ENCODE data around the gene HSFX1. TPM values are rescaled to one million over a fixed set of nuclear protein-coding genes. Genes with fewer than 3 reads are reported as not detected.
A peak's percentile ranks its signal among the peaks of the same experiment; 100 is the strongest.
"Not testable (repeated sequence)": the region's sequence is repeated elsewhere in the genome, so short reads cannot be mapped to it uniquely, and the experiment has no call there.

HSFX1 gene
- total RNA-seq (under 1 TPM; 0.22 to 0.76 TPM), total RNA-seq (0 to 0.23 reads per million in 2 donors)

DNA sequence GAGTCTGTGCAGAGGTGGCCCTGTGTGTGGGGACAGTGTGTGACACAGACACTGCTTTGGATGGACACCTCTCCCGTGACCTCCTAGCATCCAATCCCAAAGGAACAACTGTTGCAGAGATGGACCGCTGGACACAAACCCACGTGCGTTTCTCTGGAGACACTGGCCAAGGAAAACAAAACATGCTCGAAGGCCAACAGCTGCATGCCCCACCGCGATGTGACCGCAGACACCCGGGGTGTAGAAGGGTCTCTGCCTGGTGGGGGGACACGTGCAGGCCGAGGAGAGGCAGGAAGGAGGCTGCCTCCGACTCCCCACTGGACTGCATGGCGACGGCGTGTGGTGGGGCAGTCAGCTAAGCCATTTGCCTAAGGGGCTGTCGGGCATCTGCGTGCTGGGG lies at the start of gene HSFX1:
Gene HSFX1, plus strand, starts transcription at position 301 of the 400 bp plus-strand sequence. CDS start 614 bp downstream, outside the sequence.
- not testable (repeated sequence) for H3K4me1 Mint-ChIP-seq; ATAC-seq; H3K27me3 Mint-ChIP-seq; H3K36me3 Mint-ChIP-seq (ENCODE audit: low read depth); DNase-seq; H3K4me3 Mint-ChIP-seq; H3K9me3 ChIP-seq (ENCODE audit: control insufficient read depth, low read length, poor library complexity, severe bottlenecking); H3K27ac Mint-ChIP-seq

GRCh38 chrX:149727308-149727707 lies 46.6 kb upstream of the HSFX1 start:
- not testable (repeated sequence) for H3K36me3 Mint-ChIP-seq (ENCODE audit: low read depth); H3K27me3 Mint-ChIP-seq; H3K9me3 ChIP-seq (ENCODE audit: control insufficient read depth, low read length, poor library complexity, severe bottlenecking); H3K4me1 Mint-ChIP-seq; DNase-seq; H3K4me3 Mint-ChIP-seq; H3K27ac Mint-ChIP-seq; ATAC-seq

- not testable (repeated sequence) for H3K9me3 ChIP-seq (ENCODE audit: control insufficient read depth, low read length, poor library complexity, severe bottlenecking); H3K4me1 Mint-ChIP-seq; H3K27ac Mint-ChIP-seq; DNase-seq; H3K27me3 Mint-ChIP-seq; H3K4me3 Mint-ChIP-seq; ATAC-seq; H3K36me3 Mint-ChIP-seq (ENCODE audit: low read depth)
Observed at GRCh38 chrX:149742269-149742668, 31.6 kb upstream of the HSFX1 start.

DNA sequence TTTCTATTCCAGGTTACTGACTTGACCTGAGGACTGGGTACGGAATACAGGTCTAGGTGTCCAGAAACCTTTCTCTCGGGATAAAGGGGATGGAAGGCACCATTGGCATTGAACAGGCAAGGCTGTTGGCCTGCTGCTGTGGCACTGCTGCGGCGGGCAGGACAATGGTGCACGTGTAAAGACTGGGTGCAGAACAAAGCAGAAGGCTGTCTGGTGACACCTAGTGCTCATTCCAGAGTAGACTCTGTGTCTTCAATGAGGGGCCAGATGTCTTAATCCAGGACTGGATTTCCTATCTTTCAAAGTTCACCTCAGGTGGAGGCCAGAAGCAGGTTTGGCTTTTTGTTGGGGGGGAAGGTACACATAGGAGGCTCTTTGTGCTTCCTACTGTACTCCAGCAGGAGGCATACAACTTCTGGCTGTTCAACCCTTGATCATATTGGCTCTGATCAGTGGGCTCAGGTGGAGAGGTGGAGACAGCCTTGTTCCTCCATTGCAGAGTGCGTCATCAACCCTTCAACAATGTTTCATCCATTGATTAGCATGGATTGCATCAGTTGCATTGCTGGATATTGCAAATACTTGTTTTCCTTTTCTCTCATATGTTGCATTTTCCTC lies 27.4 kb upstream of the HSFX1 start:
- H3K27ac Mint-ChIP-seq; H3K4me3 Mint-ChIP-seq; H3K36me3 Mint-ChIP-seq (ENCODE audit: low read depth); H3K4me1 Mint-ChIP-seq; H3K27me3 Mint-ChIP-seq; H3K9me3 ChIP-seq (ENCODE audit: control insufficient read depth, low read length, poor library complexity, severe bottlenecking); DNase-seq: not testable (repeated sequence)
- ATAC-seq, result peak; percentile 32

DNA sequence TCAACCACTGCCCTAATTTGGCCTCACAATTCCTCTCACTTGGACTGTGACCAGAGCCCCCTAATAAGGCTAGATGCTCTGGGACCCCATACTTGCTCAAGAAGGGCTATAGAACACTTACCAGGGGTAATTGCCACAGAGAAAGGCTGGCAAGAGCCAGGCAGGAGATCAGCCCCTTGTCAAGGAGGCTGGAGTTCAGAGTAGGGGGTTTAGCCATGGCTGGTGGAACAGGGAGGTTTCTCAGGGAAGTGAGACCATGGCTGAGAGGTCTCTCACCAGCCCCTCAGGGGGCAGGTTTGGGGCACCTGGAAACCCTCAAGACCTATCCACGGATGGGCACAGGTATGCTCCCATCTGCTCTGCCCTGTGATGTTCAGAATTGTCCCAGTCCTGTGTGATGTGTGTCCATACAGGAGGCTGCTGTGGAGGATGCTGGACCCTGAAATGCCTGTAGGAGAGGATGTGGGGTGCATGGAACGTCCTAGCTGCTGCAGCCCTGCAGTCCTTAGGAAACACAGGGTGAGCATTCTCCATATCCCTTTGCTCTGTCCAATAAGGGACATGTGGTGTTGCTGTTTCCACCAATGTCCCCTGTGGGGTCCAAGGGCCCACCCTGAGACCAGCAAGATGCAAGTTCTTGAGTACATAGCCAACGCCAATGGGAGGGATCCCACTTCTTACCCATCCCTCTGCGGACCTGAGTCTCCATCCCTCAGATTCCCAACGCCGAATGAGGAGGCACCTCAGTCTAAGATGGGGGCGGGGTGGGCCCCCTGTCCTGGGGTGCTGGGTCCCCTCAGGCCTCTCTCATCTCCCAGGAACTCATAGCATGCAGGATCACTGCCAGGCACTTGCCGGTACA lies 16.4 kb upstream of the HSFX1 start:
- H3K4me3 Mint-ChIP-seq, result no peak overlapping the region
- no peaks in the 10 kb centered on the region for H3K4me1 Mint-ChIP-seq
- no peaks in the 10 kb centered on the region for H3K27me3 Mint-ChIP-seq
- H3K36me3 Mint-ChIP-seq (ENCODE audit: low read depth), result no peaks in the 10 kb centered on the region
- ATAC-seq, result no peak
- H3K9me3 ChIP-seq (ENCODE audit: control insufficient read depth, low read length, poor library complexity, severe bottlenecking), result no peaks in the 10 kb centered on the region
- no peak overlapping the region for H3K27ac Mint-ChIP-seq
- DNase-seq, result no peak

DNA sequence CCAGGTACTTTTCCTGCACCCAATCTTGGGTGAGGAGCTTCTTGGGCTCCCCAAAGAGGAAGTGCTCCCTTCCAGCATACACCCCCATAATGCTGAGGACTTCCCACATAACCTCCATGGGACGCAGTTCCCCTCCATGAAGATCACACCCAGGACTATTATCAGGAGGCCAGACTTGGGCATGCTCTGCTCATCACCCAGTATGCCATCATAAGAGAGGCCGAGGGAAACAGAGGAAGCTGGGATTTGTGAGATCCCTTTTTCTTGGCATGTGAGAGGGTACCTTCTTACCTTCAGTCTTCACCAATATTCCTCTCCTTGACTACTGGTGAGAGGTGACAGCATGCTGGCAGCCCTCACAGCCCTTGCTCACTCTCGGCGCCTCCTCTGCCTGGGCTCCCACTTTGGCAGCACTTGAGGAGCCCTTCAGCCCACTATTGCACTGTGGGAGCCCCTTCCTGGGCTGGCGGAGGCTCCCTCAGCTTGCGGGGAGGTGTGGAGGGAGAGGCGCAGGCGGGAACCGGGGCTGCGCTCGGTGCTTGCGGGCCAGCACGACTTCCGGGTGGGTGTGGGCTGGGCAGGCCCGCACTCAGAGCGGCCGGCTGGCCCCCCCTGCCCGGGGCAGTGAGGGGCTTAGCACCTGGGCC lies 15.7 kb upstream of the HSFX1 start:
- no peaks in the 10 kb centered on the region for H3K36me3 Mint-ChIP-seq (ENCODE audit: low read depth)
- no peaks in the 10 kb centered on the region for H3K4me1 Mint-ChIP-seq
- H3K27me3 Mint-ChIP-seq, result no peaks in the 10 kb centered on the region
- no peak overlapping the region for H3K4me3 Mint-ChIP-seq
- H3K9me3 ChIP-seq (ENCODE audit: control insufficient read depth, low read length, poor library complexity, severe bottlenecking), result no peaks in the 10 kb centered on the region
- DNase-seq (no peak), ATAC-seq (no peak)
- H3K27ac Mint-ChIP-seq, result no peak overlapping the region

DNA sequence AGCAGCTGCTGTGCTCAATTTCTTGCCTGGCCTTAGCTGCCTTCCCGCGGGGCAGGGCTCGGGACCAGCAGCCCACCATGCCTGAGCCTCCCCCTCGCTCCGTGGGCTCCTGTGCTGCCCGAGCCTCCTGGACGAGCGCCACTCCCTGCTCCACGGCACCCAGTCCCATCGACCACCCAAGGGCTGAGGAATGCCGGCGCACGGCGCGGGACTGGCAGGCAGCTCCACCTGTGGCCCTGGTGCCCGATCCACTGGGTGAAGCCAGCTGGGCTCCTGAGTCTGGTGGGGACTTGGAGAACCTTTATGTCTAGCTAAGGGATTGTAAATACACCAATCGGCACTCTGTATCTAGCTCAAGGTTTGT lies 15.2 kb upstream of the HSFX1 start:
- not testable (repeated sequence) for ATAC-seq; H3K4me3 Mint-ChIP-seq; DNase-seq; H3K4me1 Mint-ChIP-seq; H3K27ac Mint-ChIP-seq; H3K36me3 Mint-ChIP-seq (ENCODE audit: low read depth); H3K27me3 Mint-ChIP-seq; H3K9me3 ChIP-seq (ENCODE audit: control insufficient read depth, low read length, poor library complexity, severe bottlenecking)

DNA sequence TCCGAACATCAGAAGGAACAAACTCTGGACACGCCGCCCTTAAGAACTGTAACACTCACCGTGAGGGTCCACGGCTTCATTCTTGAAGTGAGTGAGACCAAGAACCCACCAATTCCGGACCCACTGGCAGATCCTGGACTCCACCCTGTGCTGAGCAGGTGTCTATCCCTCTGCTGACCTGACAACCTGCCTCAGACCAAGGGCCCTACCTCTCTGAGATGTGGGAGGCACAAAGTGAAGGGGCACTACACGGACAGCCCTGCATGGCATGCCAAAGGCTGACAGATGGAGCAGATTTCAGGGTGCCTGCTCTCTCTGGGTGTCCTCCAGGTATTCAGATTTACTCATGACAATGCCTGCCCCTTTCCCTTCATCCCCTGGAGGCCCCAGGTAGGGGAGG lies 14.0 kb upstream of the HSFX1 start:
- H3K9me3 ChIP-seq (ENCODE audit: control insufficient read depth, low read length, poor library complexity, severe bottlenecking), result no peaks in the 10 kb centered on the region
- Mint-ChIP-seq H3K27me3 (no peaks in the 10 kb centered on the region), H3K4me3 (no peak overlapping the region), H3K4me1 (no peaks in the 10 kb centered on the region), H3K36me3 (ENCODE audit: low read depth) (no peaks in the 10 kb centered on the region), H3K27ac (no peak overlapping the region)
- DNase-seq (no peak), ATAC-seq (no peak)

- no peaks in the 10 kb centered on the region for H3K27me3 Mint-ChIP-seq
- DNase-seq, result no peak
- no peaks in the 10 kb centered on the region for H3K36me3 Mint-ChIP-seq (ENCODE audit: low read depth)
- no peak for ATAC-seq
- no peak overlapping the region for H3K27ac Mint-ChIP-seq
- no peak overlapping the region for H3K4me3 Mint-ChIP-seq
- no peaks in the 10 kb centered on the region for H3K9me3 ChIP-seq (ENCODE audit: control insufficient read depth, low read length, poor library complexity, severe bottlenecking)
- H3K4me1 Mint-ChIP-seq, result no peaks in the 10 kb centered on the region
Observed at GRCh38 chrX:149760965-149761364, 12.9 kb upstream of the HSFX1 start.

DNA sequence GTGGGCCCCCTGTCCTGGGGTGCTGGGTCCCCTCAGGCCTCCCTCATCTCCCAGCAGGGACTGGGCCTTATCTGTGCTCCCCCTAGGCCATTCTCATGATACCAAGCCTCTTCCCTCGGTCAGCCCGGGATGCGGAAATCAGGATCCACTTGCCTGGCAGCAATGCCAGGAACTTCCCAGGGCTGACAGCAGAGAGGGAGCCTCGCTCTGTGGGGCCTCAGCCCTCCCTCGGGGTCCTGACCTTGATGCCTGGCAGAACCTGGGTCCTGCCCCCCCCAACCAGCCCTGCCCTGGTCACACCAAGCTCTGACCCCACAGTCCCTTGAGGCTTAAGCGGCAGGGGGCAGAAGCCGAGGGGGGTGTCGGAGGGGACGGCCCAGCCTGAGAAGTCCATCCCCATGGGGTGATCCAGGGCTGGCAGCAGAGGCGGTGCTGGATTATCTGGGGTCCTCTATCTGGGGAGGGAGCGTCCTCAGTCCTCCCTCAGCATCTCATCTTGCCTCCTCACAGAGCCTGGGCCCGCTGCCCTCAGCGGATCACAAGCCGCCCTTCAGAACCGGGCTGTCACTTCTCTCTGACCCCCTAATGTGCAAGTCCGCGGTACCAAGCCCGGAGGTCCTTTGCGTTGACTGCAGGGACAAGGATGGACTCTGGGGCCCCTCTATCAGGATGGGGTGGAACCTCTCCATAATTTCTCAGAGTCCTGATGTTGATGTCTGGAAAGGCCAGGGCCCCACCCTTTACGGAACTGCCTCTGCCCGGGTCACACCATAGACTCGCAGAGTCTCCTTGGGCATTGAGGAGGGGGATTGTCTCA lies 11.8 kb upstream of the HSFX1 start:
- ATAC-seq; DNase-seq; H3K27ac Mint-ChIP-seq; H3K27me3 Mint-ChIP-seq; H3K4me3 Mint-ChIP-seq; H3K4me1 Mint-ChIP-seq; H3K36me3 Mint-ChIP-seq (ENCODE audit: low read depth); H3K9me3 ChIP-seq (ENCODE audit: control insufficient read depth, low read length, poor library complexity, severe bottlenecking): not testable (repeated sequence)

DNA sequence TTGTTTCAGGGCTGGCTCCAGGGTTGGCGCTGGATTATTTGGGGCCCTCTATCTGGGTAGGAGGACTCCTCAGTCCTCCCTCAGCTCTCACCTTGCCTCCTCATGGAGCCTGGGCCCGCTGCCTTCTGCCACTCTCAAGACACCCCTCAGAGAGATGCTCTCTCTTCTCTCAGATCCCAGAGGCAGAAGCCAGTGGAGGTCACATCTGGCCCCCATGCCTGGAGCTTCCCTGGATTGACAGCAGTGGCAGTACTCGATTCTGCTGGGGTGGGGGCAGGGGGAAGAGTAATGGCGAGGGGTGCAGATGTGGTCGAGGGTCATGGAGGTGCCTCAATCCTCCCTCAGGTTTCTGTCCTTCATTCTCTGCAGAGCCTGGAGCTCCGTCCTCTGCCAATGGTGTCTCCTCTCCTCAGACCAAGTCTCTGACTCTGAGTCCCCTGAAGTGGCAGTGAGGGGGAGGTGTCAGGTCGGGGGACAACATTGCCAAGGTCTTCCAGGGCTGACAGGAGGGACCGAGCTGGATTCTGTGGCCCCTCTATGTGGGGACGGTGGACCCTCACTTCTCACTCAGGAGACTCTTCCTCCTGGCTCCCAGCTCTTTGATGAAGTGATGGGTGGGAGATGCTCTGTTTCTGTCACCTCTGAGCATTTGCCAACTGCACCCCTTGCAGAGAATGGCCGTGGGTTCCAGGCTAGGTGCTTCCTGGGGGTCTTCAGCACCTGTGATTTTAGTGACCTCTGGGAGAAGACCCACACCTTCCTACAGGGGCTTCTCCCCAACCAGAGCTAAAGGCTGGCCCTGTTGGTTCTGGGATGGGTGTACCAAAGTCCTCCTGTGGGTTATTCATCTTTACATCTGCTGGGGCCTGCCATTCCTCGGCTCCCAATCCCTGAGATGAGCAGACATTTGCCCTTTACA lies 10.9 kb upstream of the HSFX1 start:
- Mint-ChIP-seq H3K4me3 (no peak overlapping the region), H3K27me3 (no peaks in the 10 kb centered on the region), H3K4me1 (no peaks in the 10 kb centered on the region), H3K36me3 (ENCODE audit: low read depth) (no peaks in the 10 kb centered on the region), H3K27ac (no peak overlapping the region)
- no peaks in the 10 kb centered on the region for H3K9me3 ChIP-seq (ENCODE audit: control insufficient read depth, low read length, poor library complexity, severe bottlenecking)
- no peak for ATAC-seq
- DNase-seq, result no peak

GRCh38 chrX:149770344-149770743 lies 3.5 kb upstream of the HSFX1 start:
- not testable (repeated sequence) for DNase-seq; ATAC-seq; H3K4me3 Mint-ChIP-seq; H3K36me3 Mint-ChIP-seq (ENCODE audit: low read depth); H3K27ac Mint-ChIP-seq; H3K4me1 Mint-ChIP-seq; H3K27me3 Mint-ChIP-seq; H3K9me3 ChIP-seq (ENCODE audit: control insufficient read depth, low read length, poor library complexity, severe bottlenecking)
